ENCODE results near the gene SMYD3.

GRCh38 chr1:246488674-246489073 is 18.4 kb downstream of the SMYD3 start:
- TF ChIP-seq CTCF (conservative IDR thresholded peaks at IDR 0.05; ENCODE audit: low read depth, low read length): no peak
- no peak for TF ChIP-seq ELK1 (IDR thresholded peaks at IDR 0.05; ENCODE audit: borderline replicate concordance, low read depth, low read length)
- no peak for TF ChIP-seq NFE2L2 (IDR thresholded peaks at IDR 0.05; ENCODE audit: low read depth, low read length)
- TF ChIP-seq RAD21 (IDR thresholded peaks at IDR 0.05; ENCODE audit: low read length): no peak
- TF ChIP-seq POLR2A (IDR thresholded peaks at IDR 0.05; ENCODE audit: low read depth, low read length): no peak
- TF ChIP-seq CEBPB (IDR thresholded peaks at IDR 0.05; ENCODE audit: low read depth, low read length): no peak
- TF ChIP-seq BHLHE40 (IDR thresholded peaks at IDR 0.05; ENCODE audit: low read depth, low read length): no peak
- no peak for TF ChIP-seq MAZ (IDR thresholded peaks at IDR 0.05; ENCODE audit: borderline replicate concordance, low read depth, low read length)
- no peak for TF ChIP-seq USF2 (IDR thresholded peaks at IDR 0.05; ENCODE audit: low read depth, low read length)
- no peak for TF ChIP-seq MXI1 (IDR thresholded peaks at IDR 0.05; ENCODE audit: borderline replicate concordance, low read depth, low read length)
